GM19193 (cell line): Measurements from ENCODE around the gene NTRK3.

Experiments used
- POLR2A ChIP-seq: IDR thresholded peaks from 4 replicates; pipeline ENCODE4 v1.6.1; 2011; ENCODE audit not compliant: insufficient read depth, insufficient read length; ENCODE audit errors: extremely low read depth

Gene NTRK3

GRCh38 chr15:88267720-88268119, 11.2 kb upstream of the NTRK3 start:
- TF ChIP-seq POLR2A: no peak

- TF ChIP-seq POLR2A: no peak
Observed at GRCh38 chr15:88266170-88266569, 9.6 kb upstream of the NTRK3 start.

DNA sequence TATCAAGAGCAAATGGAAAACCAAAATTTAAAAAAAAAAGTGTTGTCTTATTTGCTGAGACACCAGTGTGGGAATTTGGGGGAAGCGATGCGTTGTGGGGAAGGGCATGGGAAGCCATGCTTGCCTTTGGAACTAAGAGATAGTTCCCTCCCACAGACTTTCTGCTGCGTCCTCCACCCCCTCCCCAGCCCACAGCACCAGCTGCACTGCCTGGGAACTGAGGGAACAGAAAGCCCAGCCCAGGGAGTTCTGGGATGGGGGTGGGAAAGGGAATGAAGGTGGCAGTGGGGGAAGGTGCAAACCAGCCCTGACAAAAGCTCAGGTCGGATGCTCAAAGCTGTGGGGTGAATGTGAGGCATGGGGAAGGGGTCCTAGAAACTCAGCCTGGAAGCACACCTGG, 8.1 kb upstream of the NTRK3 start:
- no peak for TF ChIP-seq POLR2A

GRCh38 chr15:88262064-88262463, 5.5 kb upstream of the NTRK3 start:
- TF ChIP-seq POLR2A: no peak

DNA sequence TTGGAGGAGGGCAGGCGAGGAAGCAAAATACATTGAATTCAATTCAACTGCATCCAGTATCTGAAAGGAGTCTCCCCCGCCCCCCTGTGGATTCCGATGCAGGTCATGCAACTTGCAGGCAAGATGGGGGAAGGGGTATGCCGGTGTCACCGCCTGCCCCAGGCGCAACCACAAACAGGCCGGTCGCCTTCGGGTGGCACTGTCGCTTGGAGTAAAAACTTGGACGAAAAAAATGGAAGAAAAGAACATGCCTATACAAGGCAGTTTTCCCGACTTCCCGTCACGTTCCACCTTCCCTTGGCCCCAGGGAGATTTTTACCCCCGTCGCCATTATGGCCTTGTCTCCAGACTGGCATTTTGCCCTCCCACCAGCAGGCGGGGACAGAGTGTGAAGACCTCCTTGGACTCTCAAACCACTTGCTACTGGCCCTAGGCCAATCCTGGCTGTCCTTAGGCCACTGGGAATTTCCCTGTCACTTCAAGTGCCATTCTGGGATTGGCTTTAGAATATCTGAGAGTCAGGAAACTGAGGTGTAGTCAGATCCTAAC, 1.6 kb upstream of the NTRK3 start:
- no peak for TF ChIP-seq POLR2A

DNA sequence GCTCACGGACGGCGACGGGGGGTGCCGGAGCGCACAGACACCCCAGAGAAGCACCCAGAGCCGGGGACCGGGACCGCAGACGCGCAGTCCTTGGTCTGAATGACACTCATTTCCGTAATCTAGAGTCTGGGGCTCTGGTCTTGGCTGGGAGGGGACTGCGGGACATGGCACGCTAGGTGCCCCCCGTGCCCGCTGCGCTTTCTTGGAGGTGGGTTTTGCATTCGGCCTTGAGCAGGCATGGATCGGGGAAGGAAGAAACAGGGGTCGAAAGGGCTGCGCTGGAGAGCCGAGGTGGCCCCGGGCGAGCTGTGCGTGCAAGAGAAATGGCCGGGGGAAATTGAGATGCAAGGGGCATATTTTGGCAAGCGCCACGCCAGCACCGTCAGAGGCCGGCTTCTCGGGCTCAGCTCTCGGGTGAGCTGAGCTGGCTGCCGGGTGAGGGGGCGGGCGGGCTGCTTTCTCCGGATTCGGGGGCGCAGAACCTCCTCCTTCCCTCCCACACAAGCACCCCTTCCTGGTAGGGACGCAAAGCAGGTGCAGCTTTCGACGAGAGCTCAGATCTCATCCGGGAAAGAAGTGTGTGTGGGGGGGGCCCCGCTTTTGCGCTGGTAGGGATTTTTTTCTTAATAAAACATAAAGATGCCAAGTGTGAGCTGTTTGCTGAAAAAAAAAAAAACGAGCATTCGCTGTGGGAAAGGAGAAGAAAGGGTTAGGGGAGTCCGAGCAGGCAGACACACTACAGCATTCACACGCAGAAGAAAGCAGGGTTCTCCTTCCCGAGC, 963 bp upstream of the NTRK3 start:
- no peak for TF ChIP-seq POLR2A

GRCh38 chr15:88255484-88256278, 858 bp downstream of the NTRK3 start:
- TF ChIP-seq POLR2A: no peak

GRCh38 chr15:88255087-88255483, 1.5 kb downstream of the NTRK3 start:
- TF ChIP-seq POLR2A: no peak

DNA sequence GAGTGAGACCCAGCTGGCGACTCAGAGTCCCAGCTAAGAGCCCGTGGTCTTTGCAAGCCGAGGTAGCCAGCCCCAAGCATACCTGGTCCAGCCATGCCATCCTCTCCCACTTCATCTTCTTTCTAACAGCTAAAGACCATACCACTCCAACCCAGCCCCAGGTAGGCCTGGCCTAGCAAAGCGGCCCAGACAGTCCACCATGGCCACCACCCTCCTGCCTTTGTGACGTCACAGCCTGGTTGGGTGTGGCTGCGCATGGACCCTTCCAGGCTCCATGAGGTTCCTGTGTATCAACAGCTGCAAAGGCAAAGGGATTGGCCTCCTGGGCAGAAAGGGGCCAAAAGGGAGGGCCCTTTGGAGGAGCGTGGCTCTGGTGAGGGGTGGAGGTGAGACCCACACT, 4.1 kb downstream of the NTRK3 start:
- no peak for TF ChIP-seq POLR2A

GRCh38 chr15:88250826-88251225, 5.7 kb downstream of the NTRK3 start:
- TF ChIP-seq POLR2A: no peak

- TF ChIP-seq POLR2A: no peak
Observed at GRCh38 chr15:88249220-88249619, 7.3 kb downstream of the NTRK3 start.

- no peak for TF ChIP-seq POLR2A
Observed at GRCh38 chr15:88247914-88248313, 8.6 kb downstream of the NTRK3 start.

GRCh38 chr15:88246666-88247446, 9.7 kb downstream of the NTRK3 start:
- TF ChIP-seq POLR2A: no peak

- TF ChIP-seq POLR2A: no peak
Observed at GRCh38 chr15:88246081-88246480, 10.5 kb downstream of the NTRK3 start.
